Heart right ventricle (tissue), 16 donors: ENCODE results near the gene KIF26B. TPM values are rescaled to one million over a fixed set of nuclear protein-coding genes. Genes with fewer than 3 reads are reported as not detected.

Source experiments
- ATAC-seq, 8 donors: fragments of 200-7000 bp; cut with Tn5 transposase; one replicate each; pipeline ENCODE4 v1.9.1; 2020; ENCODE audit warnings: mild to moderate bottlenecking in 8 of 8, moderate library complexity in 8 of 8, moderate number of reproducible peaks in 1 of 8
- DNase-seq, 2 donors: peaks; one replicate each; pipeline ENCODE4 v3.0.0-alpha.2; 2020
- H3K27ac ChIP-seq, 10 donors: fragments of 200-600 bp; sonication (generic) in 2 of 10; one replicate each; pipeline versions ENCODE4 v1.5.0 to v1.8.0; 2020 to 2022; ENCODE audit warnings: mild to moderate bottlenecking in 3 of 10
- H3K27me3 ChIP-seq, 7 donors: fragments of 200-600 bp; one replicate each; pipeline ENCODE4 v1.8.0; 2021 to 2022; ENCODE audit warnings: mild to moderate bottlenecking in 2 of 7
- H3K36me3 ChIP-seq, 9 donors: fragments of 200-600 bp; sonication (generic) in 1 of 9; one replicate each; pipeline versions ENCODE4 v1.5.0 to v1.8.0; 2020 to 2022; ENCODE audit warnings: mild to moderate bottlenecking in 2 of 9
- H3K4me1 ChIP-seq, 9 donors: fragments of 200-600 bp; sonication (generic) in 1 of 9; one replicate each; pipeline versions ENCODE4 v1.5.0 to v1.8.0; 2020 to 2022; ENCODE audit warnings: mild to moderate bottlenecking in 4 of 9
- H3K4me3 ChIP-seq, 10 donors: fragments of 200-600 bp; sonication (generic) in 2 of 10; one replicate each; pipeline versions ENCODE4 v1.5.0 to v1.8.0; 2020 to 2022; ENCODE audit warnings: mild to moderate bottlenecking in 7 of 10, moderate library complexity in 2 of 10
- H3K9me3 ChIP-seq, 11 donors: fragments of 200-600 bp in 10 of 11; sonication (generic) in 2 of 11; one replicate each; pipeline versions ENCODE4 v1.5.0 to v1.8.0; 2013 to 2022; ENCODE audit warnings: mild to moderate bottlenecking in 2 of 11, control low read depth in 1 of 11, moderate library complexity in 1 of 11
- CTCF ChIP-seq, 9 donors: fragments of 200-600 bp; sonication (generic) in 2 of 9; IDR thresholded peaks; one replicate each; pipeline versions ENCODE4 v1.5.0 to v1.8.0; 2021 to 2022; ENCODE audit warnings: antibody characterized with exemption in 9 of 9, mild to moderate bottlenecking in 5 of 9, moderate library complexity in 1 of 9
- WGBS, 2 donors: extraction: QIAGEN DNeasy Blood & Tissue Kit; methylation state at CpG; one replicate each; pipeline ENCODE4 v1.1.7; 2013; ENCODE audit warnings: inconsistent platforms in 1 of 2; 5-methylcytosine and 5-hydroxymethylcytosine counted together
- intact Hi-C, 10 donors: fragments of 100-400 bp; cut with DNase I; formaldehyde crosslinking; loops; one replicate each; pipeline versions ENCODE4 v1.11.1 to v1.14.2; 2022
- polyA plus RNA-seq, 2 donors: library from polyadenylated mRNA; stranded (reverse); fragments of 200-250 nt; gene quantifications; one replicate each; pipeline ENCODE4 v1.2.3, GENCODE V29; 2013
- total RNA-seq, 10 donors: library from RNA; stranded (reverse); fragmentation: NEBNext Ultra II Directional in 3 of 10; extraction: Animal tissue kit (Norgen Biotek cat#: 25700) in 3 of 10; gene quantifications; one replicate each; pipeline versions ENCODE4 v1.2.1 to v1.2.4, GENCODE V29; 2021 to 2023
- donor health status: Arrhythmogenic right ventricular cardiomyopathy.
- donor health status: ischemic (EF 13 %, LVEDD 7.1; RV severe dilation, severe dysfunction).
- donor health status: healthy with polysubstance abuse.
- donor health status: DM: no; HTN: yes; CAD: no.
- donor health status: DM: no; HTN: no; CAD: no.
- donor health status: ischemic (EF 25% LVEDD 6.9; RV normal size, moderate dysfunction).
- donor health status: ischemic (EF 25% LVEDD 5.7; RV mildly dilated, moderate dysfunction).
- donor health status: healthy.
- donor health status: DM: yes; HTN: yes; CAD: no.
- donor health status: Ischemic cardiomyopathy.
- donor health status: ischemic (EF 35%, LVEDD 5.7; RV mildly dilated, moderate dysfunction).
- donor health status: nonischemic (EF 11% LVEDD 7.7; RV severe dilation, severe dysfunction).
- donor health status: DM: yes; HTN: yes; CAD: no.
- donor health status: PGD.
- donor health status: ischemic (EF 29% LVEDD 5.4; RV normal size, mild dysfunction).
- donor health status: nonischemic (EF 23%, LVEDD 6.1; RV moderate dilation, normal function).

Gene KIF26B
- total and polyA plus RNA-seq, 12 donors = 0.66 to 8.8 (median 2.8) TPM

GRCh38 chr1:245752561-245752960 lies 597.8 kb downstream of the KIF26B start:
- H3K36me3 ChIP-seq = peaks cover 0 to 22% (median 0%) of the 10 kb centered on the region in 9 donors
- no peak overlapping the region for H3K4me3 ChIP-seq
- no peak for TF ChIP-seq CTCF (IDR thresholded peaks at IDR 0.05)
- DNase-seq = no peak
- no peak for ATAC-seq
- 59 to 61% methylated on average over 3 of the region's 3 CpGs for WGBS, 2 donors
- H3K27me3 ChIP-seq = no peaks in the 10 kb centered on the region
- H3K9me3 ChIP-seq = peaks cover 0 to 45% (median 6%) of the 10 kb centered on the region in 11 donors
- no peak overlapping the region for H3K27ac ChIP-seq
- H3K4me1 ChIP-seq = no peaks in the 10 kb centered on the region
- intact Hi-C loops = no loop called here

GRCh38 chr1:245753807-245754206 lies 599.0 kb downstream of the KIF26B start:
- peaks cover 0 to 36% (median 6%) of the 10 kb centered on the region in 11 donors for H3K9me3 ChIP-seq
- intact Hi-C loops = no loop called here
- no peak for TF ChIP-seq CTCF (IDR thresholded peaks at IDR 0.05)
- no peaks in the 10 kb centered on the region for H3K27me3 ChIP-seq
- H3K36me3 ChIP-seq = peaks cover 0 to 14% (median 0%) of the 10 kb centered on the region in 9 donors
- no peaks in the 10 kb centered on the region for H3K4me1 ChIP-seq
- no peak for DNase-seq
- WGBS, 2 donors = 97 to 100% methylated on average over 2 of the region's 2 CpGs
- H3K4me3 ChIP-seq = no peak overlapping the region
- no peak for ATAC-seq
- H3K27ac ChIP-seq = no peak overlapping the region

DNA sequence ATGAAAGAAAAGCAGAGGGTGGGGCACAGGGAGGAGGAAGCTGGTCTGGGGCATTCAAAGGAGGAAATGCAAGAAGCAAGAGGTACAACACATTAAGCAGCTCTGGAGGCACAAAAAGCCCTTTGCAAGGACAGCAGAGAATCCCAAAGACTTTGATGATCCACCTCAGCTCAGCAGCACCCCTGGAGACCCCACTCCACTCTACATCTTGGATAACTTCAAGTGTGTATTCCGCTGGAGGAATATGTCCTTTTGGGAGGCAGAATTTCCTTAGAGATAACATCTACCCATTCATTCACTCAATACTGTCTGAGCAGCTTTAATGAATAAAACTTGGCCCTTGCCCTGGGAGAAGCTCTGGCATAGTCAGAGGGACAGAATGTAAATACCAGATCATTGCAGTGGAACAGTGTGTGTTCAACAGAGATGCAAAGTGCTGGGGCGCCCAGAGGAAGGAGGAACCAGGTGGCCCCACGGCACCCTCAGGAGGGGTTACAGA lies 599.7 kb downstream of the KIF26B start:
- Histone ChIP-seq H3K9me3 (peaks cover 0 to 36% (median 6%) of the 10 kb centered on the region in 11 donors), H3K4me3 (no peak overlapping the region), H3K4me1 (no peaks in the 10 kb centered on the region), H3K36me3 (peaks cover 0 to 7% (median 0%) of the 10 kb centered on the region in 9 donors), H3K27ac (no peak overlapping the region), H3K27me3 (no peaks in the 10 kb centered on the region)
- intact Hi-C loops = no loop called here
- ATAC-seq = no peak
- WGBS, 2 donors = 89 to 95% methylated on average over 3 of the region's 3 CpGs
- no peak for DNase-seq
- no peak for TF ChIP-seq CTCF (IDR thresholded peaks at IDR 0.05)
